Stimulated activated CD8-positive, alpha-beta memory T cell treated with anti-CD3 and anti-CD28 coated beads, Interleukin-4, amount 100 ng/mL, for 1 hour (primary cell): Measurements from ENCODE around the gene LRGUK.
"Not testable (repeated sequence)": the region's sequence is repeated elsewhere in the genome, so short reads cannot be mapped to it uniquely, and the experiment has no call there.

Experiments used
- DNase-seq, 2 donors: peaks; one replicate each; pipeline ENCODE4 v3.0.0-alpha.2; 2020; ENCODE audit warnings: low read depth in 2 of 2, low spot score in 1 of 2

LRGUK gene

DNA sequence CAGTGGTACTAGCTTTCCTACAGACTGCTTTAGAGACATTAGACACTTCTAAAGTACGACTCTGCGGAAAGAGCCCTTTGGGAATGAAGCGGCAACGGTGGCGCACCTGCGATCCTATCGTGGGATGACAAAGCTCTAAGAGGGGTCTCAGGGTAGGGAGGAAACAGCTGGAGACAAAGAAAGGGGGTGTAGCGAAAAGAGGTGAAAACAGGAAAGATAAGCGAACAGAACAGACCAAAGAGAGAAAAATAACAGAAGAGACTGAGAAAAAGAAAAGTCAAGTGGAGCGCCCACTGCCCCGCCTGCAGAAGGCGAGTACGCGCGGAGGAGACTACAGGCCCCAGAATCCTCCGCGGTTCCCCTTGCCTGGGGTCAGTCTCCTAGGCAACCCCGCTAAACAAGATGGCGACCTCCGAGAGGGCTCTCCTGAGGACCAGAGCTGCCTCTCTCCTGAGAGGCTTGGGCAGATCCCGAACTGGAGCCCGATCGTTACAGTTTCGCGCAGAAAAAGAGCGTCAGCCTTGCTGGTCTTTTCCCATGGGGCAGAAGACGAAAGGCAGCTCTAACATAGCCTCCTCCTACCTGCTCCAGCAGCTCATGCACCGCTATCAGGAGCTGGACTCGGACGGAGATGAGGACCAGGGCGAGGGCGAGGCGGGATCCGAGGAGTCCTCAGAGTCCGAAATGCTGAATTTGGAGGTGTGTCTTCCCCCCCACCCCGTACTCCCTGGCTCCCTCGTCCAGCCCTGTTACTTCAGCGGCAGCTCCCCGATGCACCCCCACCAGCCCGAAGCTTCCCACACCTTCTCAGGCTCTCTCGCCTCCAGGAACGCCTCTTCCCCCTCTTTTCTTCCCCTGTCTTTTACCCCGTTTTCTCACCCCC, at the start of gene LRGUK:
TSS of gene LRGUK (plus strand) at position 375 of the 883 bp plus-strand sequence. CDS start at position 403, 28 bp downstream.
- DNase-seq: peak; percentile 32 to 48

GRCh38 chr7:134077560-134077959, 49.6 kb upstream of the LRGUK start:
- DNase-seq: not testable (repeated sequence)

GRCh38 chr7:134078991-134079390, 48.1 kb upstream of the LRGUK start:
- DNase-seq: no peak

DNA sequence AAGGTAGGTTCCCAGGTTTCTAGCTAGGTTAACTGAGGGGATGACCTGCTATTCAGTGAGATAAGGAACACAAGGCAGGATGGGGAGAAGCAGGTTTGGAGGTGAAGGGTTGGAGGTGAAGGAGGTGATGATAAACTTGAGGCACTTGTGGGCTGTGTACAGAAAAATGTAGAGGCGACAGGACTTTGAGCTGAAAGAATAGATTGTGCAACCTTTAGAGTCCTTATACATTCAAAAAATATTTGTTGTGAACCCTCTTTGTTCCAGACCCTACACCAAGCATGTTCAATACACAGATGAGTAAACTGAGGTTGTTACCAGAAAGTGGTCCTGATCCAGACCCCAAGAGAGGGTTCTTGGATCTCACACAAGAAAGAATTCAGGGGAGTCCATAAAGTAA, 45.4 kb upstream of the LRGUK start:
- no peak for DNase-seq

DNA sequence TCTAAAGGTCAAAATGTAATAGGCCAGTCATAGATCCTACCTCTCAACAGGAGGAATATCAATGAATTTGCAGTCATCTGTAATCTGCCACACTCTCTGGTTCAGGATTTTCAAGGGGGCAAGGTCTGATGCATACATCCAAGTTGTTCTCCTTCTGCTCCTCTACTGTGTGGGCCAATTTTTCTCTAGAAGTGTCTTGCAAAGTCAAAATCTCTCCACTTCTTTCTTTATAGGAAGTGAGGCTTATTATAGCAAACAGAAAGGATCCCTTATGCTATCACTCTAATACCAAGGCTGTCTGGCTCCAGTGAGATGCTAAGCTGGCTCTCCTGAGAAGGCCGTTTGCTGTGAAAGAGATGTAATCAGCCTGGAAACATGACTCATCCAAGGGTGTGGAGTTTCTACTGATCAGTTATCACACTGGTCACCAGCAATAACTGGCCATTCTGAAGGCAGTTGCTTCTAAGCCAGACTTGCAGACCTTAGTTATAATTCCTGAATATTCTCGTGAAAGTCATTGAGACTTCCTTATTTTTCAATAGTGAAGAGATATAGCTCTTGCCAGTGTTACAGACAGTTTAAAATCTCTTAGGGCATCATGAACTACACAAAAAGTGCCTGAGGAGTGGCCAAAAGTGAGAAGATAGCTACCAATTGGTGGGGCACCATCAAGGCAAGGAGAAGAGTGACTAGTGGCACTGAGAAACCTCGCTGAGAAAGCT, 43.2 kb upstream of the LRGUK start:
- DNase-seq: no peak

GRCh38 chr7:134084488-134085144, 42.5 kb upstream of the LRGUK start:
- no peak for DNase-seq

DNA sequence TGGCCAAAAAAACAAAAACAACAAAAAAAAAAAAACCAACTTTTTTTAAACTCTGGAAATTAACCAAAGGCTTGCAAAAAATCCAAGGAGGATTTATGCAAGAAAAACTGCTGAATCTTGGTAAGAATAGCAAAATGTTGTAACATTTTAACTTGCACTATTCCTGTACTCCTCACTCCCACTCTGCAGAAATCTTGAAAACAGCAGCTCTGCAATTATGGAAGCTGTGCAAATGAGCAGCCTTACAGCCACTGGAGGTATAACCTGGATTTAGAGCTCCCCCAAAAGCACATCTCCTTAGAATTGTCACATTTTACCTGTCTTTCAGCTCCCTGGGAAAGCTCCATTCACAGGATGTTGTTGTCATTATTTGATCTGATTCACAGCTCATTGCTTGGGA, 41.8 kb upstream of the LRGUK start:
- no peak for DNase-seq

DNA sequence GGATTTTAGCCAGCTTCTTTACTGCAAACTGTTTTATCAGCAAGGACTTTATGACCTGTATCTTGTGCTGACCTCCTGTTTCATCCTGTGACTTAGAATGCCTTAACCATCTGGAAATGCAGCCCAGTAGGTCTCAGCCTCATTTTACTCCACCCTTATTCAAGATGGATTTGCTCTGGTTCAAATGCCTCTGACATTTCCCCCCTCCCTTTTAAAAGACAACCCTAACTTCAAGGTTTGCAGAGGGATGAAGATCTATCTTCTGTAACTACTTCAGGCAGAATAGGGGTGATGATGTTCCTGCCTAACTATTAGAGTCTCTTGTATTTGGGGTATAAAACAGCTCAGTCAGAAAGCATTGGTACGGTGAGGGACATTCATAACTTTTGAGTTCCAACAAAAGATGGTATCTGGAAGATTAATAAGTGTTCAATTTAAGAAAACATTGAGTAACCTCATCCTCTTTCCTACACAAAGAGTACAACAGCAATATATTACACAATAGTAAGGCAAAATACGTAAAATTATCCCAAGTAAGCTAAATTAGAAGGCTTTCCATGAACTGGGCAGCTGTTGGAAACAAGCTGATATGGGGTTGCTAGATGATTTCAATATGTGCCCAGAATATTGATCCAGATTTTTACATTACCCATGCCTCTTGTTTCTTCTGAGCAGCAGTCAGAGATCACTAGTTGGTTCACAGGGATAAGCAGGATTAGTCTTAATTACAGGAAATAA, 40.0 kb upstream of the LRGUK start:
- no peak for DNase-seq

GRCh38 chr7:134088199-134088598, 38.9 kb upstream of the LRGUK start:
- DNase-seq: no peak

- DNase-seq: no peak
Observed at GRCh38 chr7:134089446-134089845, 37.7 kb upstream of the LRGUK start.

DNA sequence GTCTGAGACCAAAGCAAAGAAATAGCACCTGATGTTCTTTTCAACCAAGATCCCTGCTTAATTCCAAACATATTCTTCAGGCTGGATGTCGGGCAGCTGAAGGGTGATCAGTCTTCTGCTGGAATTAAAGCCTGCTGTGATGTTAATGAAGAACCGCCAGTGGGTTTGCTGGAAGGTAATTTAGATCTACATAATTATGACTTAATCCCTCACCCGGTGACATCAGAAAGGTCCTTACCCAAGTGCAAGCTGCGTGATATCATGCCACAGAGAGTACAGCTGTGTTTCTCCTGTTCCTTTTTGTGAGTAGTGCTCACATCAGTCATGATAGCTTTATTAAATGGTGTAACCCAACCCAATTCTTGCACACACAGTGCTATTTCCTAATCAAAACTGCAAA, 29.1 kb upstream of the LRGUK start:
- no peak for DNase-seq

GRCh38 chr7:134101716-134102115, 25.4 kb upstream of the LRGUK start:
- no peak for DNase-seq

DNA sequence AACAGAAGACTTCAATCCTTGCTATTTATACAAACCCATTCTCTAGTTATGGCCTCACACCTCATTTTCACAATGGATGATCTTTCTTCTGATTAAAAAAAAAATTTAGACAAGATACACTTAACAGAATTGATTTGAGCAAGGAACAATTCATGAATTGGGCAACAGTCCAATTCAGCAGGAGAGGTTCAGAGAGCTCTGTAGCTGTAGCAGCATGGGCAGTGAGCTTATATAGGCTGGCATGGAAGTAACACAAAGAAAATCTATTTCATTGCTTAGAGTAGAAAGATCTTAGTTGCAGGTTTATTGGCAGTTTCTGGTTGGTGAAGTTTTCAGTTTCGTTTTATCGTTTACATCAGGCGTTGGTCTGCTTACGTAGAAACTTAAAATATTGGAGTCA, 23.0 kb upstream of the LRGUK start:
- DNase-seq: no peak

DNA sequence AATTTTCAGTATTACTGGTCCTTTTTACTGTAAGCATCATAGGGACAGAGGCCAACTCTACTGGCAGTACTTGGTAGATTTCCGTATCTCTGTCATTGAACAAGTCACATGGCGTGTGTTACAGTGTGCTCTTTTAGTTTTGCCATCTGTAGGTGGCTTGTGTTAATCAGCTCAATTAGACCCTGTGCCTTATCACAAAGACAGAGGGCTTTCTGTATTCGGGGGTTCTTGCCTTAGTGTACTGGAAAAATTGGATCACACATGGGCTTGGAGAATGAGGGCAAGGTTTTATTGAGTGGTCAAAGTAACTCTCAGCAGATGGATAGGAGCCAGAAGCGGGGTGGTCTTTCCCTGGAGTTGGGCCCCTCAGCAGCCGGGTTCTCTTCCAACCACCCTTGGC, 21.3 kb upstream of the LRGUK start:
- no peak for DNase-seq

GRCh38 chr7:134108802-134109201, 18.3 kb upstream of the LRGUK start:
- no peak for DNase-seq

- DNase-seq: no peak
Observed at GRCh38 chr7:134113655-134114054, 13.5 kb upstream of the LRGUK start.

DNA sequence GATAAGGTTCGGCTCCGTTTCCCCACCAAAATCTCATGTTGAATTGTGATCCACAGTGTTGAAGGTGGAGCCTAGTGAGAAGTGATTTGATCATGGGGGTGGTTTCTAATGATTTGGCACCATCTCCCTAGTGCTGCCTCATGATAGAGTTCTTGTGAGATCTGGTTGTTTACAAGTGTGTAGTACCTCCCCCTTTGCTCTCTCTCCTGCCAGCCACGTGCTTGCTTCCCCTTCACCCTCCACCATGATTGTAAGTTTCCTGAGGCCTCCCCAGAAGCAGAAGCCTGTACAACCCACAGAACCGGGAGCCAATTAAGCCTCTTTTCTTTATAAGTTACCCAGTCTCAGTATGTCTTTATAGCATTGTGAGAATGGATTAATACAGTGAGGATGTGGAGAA, 12.1 kb upstream of the LRGUK start:
- no peak for DNase-seq

DNA sequence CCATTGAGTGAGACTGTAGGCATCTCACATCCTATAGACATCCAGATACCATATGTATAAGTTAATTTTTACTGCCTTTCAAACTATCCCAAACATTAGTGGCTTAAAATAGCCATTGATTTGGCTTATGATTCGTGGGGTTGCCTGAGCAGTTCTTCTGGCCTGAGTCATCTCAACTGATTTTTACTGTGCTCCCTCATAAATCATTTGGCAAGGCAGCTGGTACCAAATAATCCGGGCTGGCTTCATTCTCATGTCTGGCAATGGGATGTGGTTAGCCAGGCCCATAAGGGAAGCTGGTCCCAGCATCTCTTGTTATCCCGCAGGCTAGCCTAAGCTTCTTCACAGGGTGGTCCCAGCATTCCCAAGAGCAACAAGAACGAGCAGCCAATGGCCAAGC, 6.7 kb upstream of the LRGUK start:
- DNase-seq: no peak

DNA sequence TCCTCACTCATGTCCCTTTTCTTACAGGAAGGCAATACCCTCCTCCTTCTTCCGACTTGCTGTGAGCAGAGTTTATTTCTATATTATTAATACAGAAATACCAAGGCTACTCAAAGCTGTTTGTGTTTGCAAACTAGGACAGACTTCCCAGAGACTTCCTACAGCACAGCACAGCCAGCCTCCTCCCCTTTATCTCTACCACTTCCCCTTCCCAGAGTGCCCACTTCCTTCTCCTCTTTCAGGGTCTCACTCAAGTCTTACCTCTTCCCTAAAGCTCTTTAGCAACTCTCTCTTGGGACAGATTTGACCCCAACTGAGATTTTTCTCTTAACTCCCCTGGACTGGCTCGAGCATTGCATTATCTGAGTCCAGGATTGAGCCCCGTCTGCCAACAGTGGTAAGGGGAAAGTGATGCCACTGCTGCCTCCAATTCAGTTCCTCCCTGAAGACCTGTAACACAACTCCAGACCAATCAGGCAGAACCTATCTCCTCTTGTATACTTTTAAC, 5.5 kb upstream of the LRGUK start:
- no peak for DNase-seq

DNA sequence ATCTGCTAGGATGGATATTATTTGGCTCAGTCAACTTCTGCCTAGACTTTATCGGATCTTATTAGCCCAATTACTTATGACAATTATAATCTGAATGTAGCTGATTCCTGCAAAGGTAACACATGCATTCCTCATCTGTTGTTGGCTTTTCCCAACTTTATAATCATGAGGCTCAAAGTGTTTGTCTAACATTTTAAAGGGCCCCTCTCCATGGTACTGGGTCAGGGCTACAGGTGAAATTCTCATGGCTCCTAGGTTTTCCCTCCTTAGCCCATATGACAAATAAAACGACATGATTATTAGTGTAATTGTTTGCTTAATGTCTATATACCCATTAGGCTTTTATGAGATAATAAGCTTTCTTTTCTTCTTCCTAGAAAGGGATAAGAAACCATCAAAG, 4.2 kb upstream of the LRGUK start:
- DNase-seq: no peak

- no peak for DNase-seq
Observed at GRCh38 chr7:134126146-134126545, 994 bp upstream of the LRGUK start.
